GM23248 (cell line): ENCODE measurements around the gene NPAS2.

Experiments used
- EZH2 ChIP-seq: fragments of 200-600 bp; sonication (generic); IDR thresholded peaks from 2 replicates; pipeline ENCODE4 v1.6.1; 2018; ENCODE audit warnings: antibody characterized with exemption, mild to moderate bottlenecking; ENCODE audit not compliant: insufficient read depth, poor library complexity, severe bottlenecking
- EZH2phosphoT487 ChIP-seq: fragments of 200-600 bp; sonication (generic); IDR thresholded peaks from 2 replicates; pipeline ENCODE4 v1.6.1; 2018; ENCODE audit warnings: antibody characterized with exemption, moderate library complexity, mild to moderate bottlenecking, low read depth; ENCODE audit not compliant: insufficient read depth

DNA sequence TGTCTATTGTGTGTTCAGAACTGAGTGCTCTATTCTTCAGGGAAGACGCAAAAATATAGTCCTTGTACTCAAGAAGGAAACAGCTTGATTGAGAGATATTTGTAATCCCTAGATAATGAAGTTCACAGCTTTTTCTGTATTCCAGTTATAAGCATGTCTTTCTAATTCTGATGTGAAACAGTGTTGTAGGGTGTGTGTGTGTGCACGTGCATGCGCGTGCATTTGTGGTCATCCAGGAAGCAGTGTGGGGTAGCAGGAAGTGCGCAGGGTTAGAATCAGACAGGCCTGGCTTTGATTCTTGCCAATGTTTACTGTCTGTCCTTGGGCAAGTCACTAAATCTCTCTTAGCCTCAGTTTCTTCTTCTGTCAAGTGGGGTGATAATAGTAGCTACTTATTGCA, 87.9 kb downstream of the NPAS2 start:
- TF ChIP-seq EZH2 (no peak), EZH2phosphoT487 (no peak)
